SU-DHL-6 (cell line): ENCODE data around the gene BAIAP2L1.

Experiments
- EZH2phosphoT487 ChIP-seq: fragments of 200-600 bp; sonication (generic), shearing (Covaris generic); conservative IDR thresholded peaks from 2 replicates; pipeline ENCODE4 v1.6.1; 2018; ENCODE audit warnings: mild to moderate bottlenecking, antibody characterized with exemption, low read length, moderate library complexity, mixed read lengths
- TF ChIP-seq, protein P1 (sequence below): fragments of 200-600 bp; sonication (generic); IDR thresholded peaks from one replicate; pipeline ENCODE4 v1.5.1; 2017; ENCODE audit warnings: antibody characterized with exemption, mild to moderate bottlenecking, low read length, moderate library complexity; ENCODE audit not compliant: insufficient read depth, poor library complexity, severe bottlenecking

GRCh38 chr7:98315318-98315993, 85.4 kb downstream of the BAIAP2L1 start:
- TF ChIP-seq, protein P1, sequence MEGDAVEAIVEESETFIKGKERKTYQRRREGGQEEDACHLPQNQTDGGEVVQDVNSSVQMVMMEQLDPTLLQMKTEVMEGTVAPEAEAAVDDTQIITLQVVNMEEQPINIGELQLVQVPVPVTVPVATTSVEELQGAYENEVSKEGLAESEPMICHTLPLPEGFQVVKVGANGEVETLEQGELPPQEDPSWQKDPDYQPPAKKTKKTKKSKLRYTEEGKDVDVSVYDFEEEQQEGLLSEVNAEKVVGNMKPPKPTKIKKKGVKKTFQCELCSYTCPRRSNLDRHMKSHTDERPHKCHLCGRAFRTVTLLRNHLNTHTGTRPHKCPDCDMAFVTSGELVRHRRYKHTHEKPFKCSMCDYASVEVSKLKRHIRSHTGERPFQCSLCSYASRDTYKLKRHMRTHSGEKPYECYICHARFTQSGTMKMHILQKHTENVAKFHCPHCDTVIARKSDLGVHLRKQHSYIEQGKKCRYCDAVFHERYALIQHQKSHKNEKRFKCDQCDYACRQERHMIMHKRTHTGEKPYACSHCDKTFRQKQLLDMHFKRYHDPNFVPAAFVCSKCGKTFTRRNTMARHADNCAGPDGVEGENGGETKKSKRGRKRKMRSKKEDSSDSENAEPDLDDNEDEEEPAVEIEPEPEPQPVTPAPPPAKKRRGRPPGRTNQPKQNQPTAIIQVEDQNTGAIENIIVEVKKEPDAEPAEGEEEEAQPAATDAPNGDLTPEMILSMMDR: no peak
- TF ChIP-seq EZH2phosphoT487: no peak
